Endothelial cell of umbilical vein (primary cell): Measurements from ENCODE around the gene PAX5. TPM values are rescaled to one million over a fixed set of nuclear protein-coding genes. Genes with fewer than 3 reads are reported as not detected.

Source experiments
- BruUV-seq: library from RNA; stranded (reverse); fragments of 400-500 nt; replicated peaks from 2 replicates; lab custom pipeline; 2021; lab: Mats Ljungman, UMichigan
- CTCF ChIA-PET: fragments of 300-600, 350-600 bp; sonication (Branson Sonifier 250); formaldehyde crosslinking; loops from one replicate; lab custom pipeline; 2021; ENCODE audit warnings: antibody characterized with exemption, inconsistent platforms; lab: Charles Lee
- POLR2A ChIA-PET: fragments of 300-600, 350-600 bp; sonication (Branson Sonifier 250); formaldehyde crosslinking; loops from one replicate; lab custom pipeline; 2021; ENCODE audit warnings: antibody characterized with exemption, inconsistent platforms; lab: Charles Lee
- DNase-seq: peaks from one replicate; pipeline ENCODE4 v3.0.0-alpha.2; 2011; ENCODE audit warnings: low read depth, low spot score
- FAIRE-seq: peaks from 2 replicates; lab custom pipeline; 2011; peaks lifted over from hg19 to GRCh38; lab: Jason Lieb, UNC
- H2AFZ ChIP-seq: 2 replicates; pipeline ENCODE4 v1.6.0; 2012; ENCODE audit warnings: low read depth, low read length, control low read depth, inconsistent platforms
- H3K27ac ChIP-seq: 2 replicates; pipeline ENCODE4 v1.5.1; 2011; ENCODE audit warnings: low read depth, mild to moderate bottlenecking, control low read depth, low read length, moderate library complexity; ENCODE audit not compliant: insufficient read depth
- H3K27me3 ChIP-seq, 2 experiments: 2 replicates each; pipeline versions ENCODE4 v1.6.0 to v1.6.1; 2011; ENCODE audit warnings: low read length in 2 of 2, mixed read lengths in 1 of 2; ENCODE audit not compliant: control insufficient read depth in 2 of 2, insufficient read depth in 2 of 2
- H3K36me3 ChIP-seq, 2 experiments: 2 replicates in 1 of 2; 3 replicates in 1 of 2; pipeline ENCODE4 v1.5.1; 2011; ENCODE audit warnings: low read length in 2 of 2, mild to moderate bottlenecking in 1 of 2, moderate library complexity in 1 of 2; ENCODE audit not compliant: control insufficient read depth in 2 of 2, insufficient read depth in 2 of 2; ENCODE audit errors: extremely low read depth in 1 of 2
- H3K4me1 ChIP-seq: 3 replicates; pipeline ENCODE4 v1.5.1; 2011; ENCODE audit warnings: mild to moderate bottlenecking, low read length; ENCODE audit not compliant: control insufficient read depth, insufficient read depth; ENCODE audit errors: extremely low read depth
- H3K4me2 ChIP-seq: 2 replicates; pipeline ENCODE4 v1.6.1; 2011; ENCODE audit warnings: low read length, control low read depth, mixed read lengths; ENCODE audit not compliant: insufficient read depth
- H3K4me3 ChIP-seq, 3 experiments: fragments of 200-600 bp in 1 of 3; sonication (generic), shearing (Covaris generic) in 1 of 3; replicated peaks in 1 of 3; 2 replicates each; pipeline ENCODE4 v1.5.1; 2011 to 2016; ENCODE audit warnings: control low read depth in 3 of 3, low read length in 3 of 3, mild to moderate bottlenecking in 2 of 3, inconsistent platforms in 1 of 3, low read depth in 1 of 3, moderate library complexity in 1 of 3; ENCODE audit not compliant: insufficient read depth in 1 of 3
- H3K79me2 ChIP-seq: 2 replicates; pipeline ENCODE4 v1.6.0; 2012; ENCODE audit warnings: low read length, inconsistent platforms; ENCODE audit not compliant: control insufficient read depth, insufficient read depth
- H3K9ac ChIP-seq: replicated peaks from 2 replicates; pipeline ENCODE3; 2011; ENCODE audit warnings: low read length, control low read depth; ENCODE audit not compliant: insufficient read depth; ENCODE audit errors: extremely low read depth
- H3K9me1 ChIP-seq: replicated peaks from 3 replicates; pipeline ENCODE4 v1.6.0; 2011; ENCODE audit warnings: mild to moderate bottlenecking, low read length; ENCODE audit not compliant: control insufficient read depth, insufficient read depth; ENCODE audit errors: extremely low read depth
- H3K9me3 ChIP-seq: replicated peaks from 2 replicates; pipeline ENCODE4 v1.5.1; 2012; ENCODE audit warnings: low read length, inconsistent platforms; ENCODE audit not compliant: control insufficient read depth, insufficient read depth
- H4K20me1 ChIP-seq: replicated peaks from 2 replicates; pipeline ENCODE3; 2011; ENCODE audit warnings: mild to moderate bottlenecking, low read length; ENCODE audit not compliant: control insufficient read depth, insufficient read depth; ENCODE audit errors: extremely low read depth
- EZH2 ChIP-seq: IDR thresholded peaks from 2 replicates; pipeline ENCODE4 v1.6.1; 2012; ENCODE audit warnings: borderline replicate concordance, low read depth, mild to moderate bottlenecking, moderate library complexity, low read length, inconsistent platforms; ENCODE audit not compliant: severe bottlenecking
- FOS ChIP-seq: IDR thresholded peaks from 2 replicates; pipeline ENCODE4 v1.6.1; 2011; ENCODE audit warnings: mild to moderate bottlenecking, low read length, moderate library complexity, borderline replicate concordance; ENCODE audit not compliant: insufficient read depth
- GATA2 ChIP-seq: IDR thresholded peaks from 2 replicates; pipeline ENCODE4 v1.7.0; 2011; ENCODE audit warnings: low read depth, mild to moderate bottlenecking, moderate library complexity, mixed read lengths, low read length; ENCODE audit not compliant: insufficient read length, insufficient read depth
- JUN ChIP-seq: IDR thresholded peaks from 2 replicates; pipeline ENCODE4 v1.6.1; 2011; ENCODE audit warnings: borderline replicate concordance, low read depth; ENCODE audit not compliant: insufficient read length, insufficient read depth
- MAX ChIP-seq: IDR thresholded peaks from 2 replicates; pipeline ENCODE4 v1.6.1; 2011; ENCODE audit not compliant: insufficient read depth, insufficient read length
- MYC ChIP-seq: IDR thresholded peaks from one replicate; pipeline ENCODE4 v1.6.1; 2011; ENCODE audit warnings: mild to moderate bottlenecking, low read depth, low read length
- POLR2A ChIP-seq: IDR thresholded peaks from 2 replicates; pipeline ENCODE4 v1.6.1; 2012; ENCODE audit warnings: low read depth, mild to moderate bottlenecking, control low read depth, low read length
- POLR2AphosphoS5 ChIP-seq: IDR thresholded peaks from 2 replicates; pipeline ENCODE4 v1.6.1; 2012; ENCODE audit warnings: low read depth, mild to moderate bottlenecking, control low read depth, low read length, moderate library complexity; ENCODE audit not compliant: insufficient read depth
- dilution Hi-C: fragments of 300-500 bp; cut with MboI; formaldehyde crosslinking; loops from one replicate; pipeline ENCODE4 v1.15.0; 2019; ENCODE audit warnings: low sequenced_read_pairs; ENCODE audit not compliant: extremely low pct_ligation_motif_present
- intact Hi-C: fragments of 100-400 bp; cut with micrococcal nuclease; formaldehyde crosslinking; loops from one replicate; pipeline ENCODE4 v1.10.0; 2022
- polyA plus RNA-seq, 4 experiments: library from polyadenylated mRNA; depleted of rRNA in 3 of 4; stranded (reverse) in 3 of 4; unstranded in 1 of 4; fragments of >200 nt; gene quantifications; 2 replicates each; pipeline versions ENCODE4 v1.2.1 to v1.2.3, GENCODE V29; 2011 to 2012; ENCODE audit warnings: missing spikeins in 1 of 4
- total RNA-seq: library from RNA; stranded (reverse); gene quantifications from 2 replicates; pipeline ENCODE4 v1.2.3, GENCODE V29; 2021
- TF ChIP-seq, protein P1 (sequence below), 2 donors: IDR thresholded peaks; 1 replicate in 1 of 2; 2 replicates in 1 of 2; pipeline ENCODE4 v1.5.1; 2011; ENCODE audit warnings: low read length in 2 of 2, mild to moderate bottlenecking in 2 of 2, moderate library complexity in 2 of 2, control low read depth in 1 of 2, inconsistent platforms in 1 of 2, low read depth in 1 of 2; ENCODE audit not compliant: insufficient read depth in 1 of 2; ENCODE audit errors: extremely low read depth in 1 of 2

PAX5 gene
- total and polyA plus RNA-seq, 2 donors (not counting 3 experiments of a cell fraction or from before 2014, with no cell fraction given): not detected

DNA sequence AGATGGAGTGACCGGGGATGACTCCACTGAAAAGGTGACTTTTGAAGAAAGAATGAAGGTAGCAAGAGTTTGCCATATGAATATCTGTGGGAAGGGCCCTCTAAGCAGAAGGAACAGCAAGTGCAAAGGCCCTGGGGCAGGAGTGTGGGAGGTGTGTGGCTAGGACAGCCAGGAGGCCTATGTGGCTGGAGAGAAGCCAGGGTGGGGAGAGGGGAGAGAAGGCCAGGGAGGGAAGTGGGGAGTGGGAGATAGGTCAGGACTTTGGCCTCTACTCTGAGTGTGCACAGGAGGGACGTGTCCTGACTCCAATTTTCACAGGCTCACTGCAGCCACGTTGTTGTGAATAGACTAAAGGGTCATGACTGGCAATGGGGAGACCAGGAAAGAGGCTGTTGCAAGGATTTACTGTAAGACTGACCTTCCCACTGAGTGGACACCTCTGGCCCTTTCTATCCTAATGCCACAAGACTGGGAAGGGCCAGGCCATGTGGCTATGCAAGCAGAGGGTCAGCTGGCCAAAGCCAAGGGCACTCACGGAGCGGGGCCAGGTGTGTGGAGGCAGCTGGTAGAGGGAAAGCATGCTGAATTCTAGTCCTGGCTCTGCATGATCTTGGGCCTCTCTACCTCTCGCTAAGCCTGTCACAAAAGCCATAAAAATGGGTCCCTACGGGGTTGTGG is 172.4 kb downstream of the PAX5 start:
- intact Hi-C loops: loop anchor here (1.0 to 10.0 kb wide), 2 partner anchors 130 to 227 kb away; no protein-coding TSS in a partner anchor
- Histone ChIP-seq H3K9ac (no peak overlapping the region), H3K27ac (no peak overlapping the region), H4K20me1 (no peaks in the 10 kb centered on the region), H3K4me2 (no peak overlapping the region), H3K27me3 (peaks cover 26 to 39% of the 10 kb centered on the region in 2 experiments), H3K9me3 (no peaks in the 10 kb centered on the region), H3K9me1 (no peaks in the 10 kb centered on the region), H3K79me2 (no peaks in the 10 kb centered on the region), H2AFZ (no peak overlapping the region), H3K36me3 (no peaks in the 10 kb centered on the region), H3K4me3 (no peak overlapping the region), H3K4me1 (no peaks in the 10 kb centered on the region)
- dilution Hi-C loops: no loop called here
- POLR2A ChIA-PET: no interaction called here
- TF ChIP-seq JUN (no peak), EZH2 (no peak), MYC (no peak), GATA2 (no peak)
- no peak for DNase-seq
- no peak for FAIRE-seq
- no TSS peak for BruUV-seq
- CTCF ChIA-PET: interaction anchor here (1.4 to 7.1 kb wide), 2 partner anchors 13 to 224 kb away, joined by 5 to 52 read pairs; no protein-coding TSS in a partner anchor

DNA sequence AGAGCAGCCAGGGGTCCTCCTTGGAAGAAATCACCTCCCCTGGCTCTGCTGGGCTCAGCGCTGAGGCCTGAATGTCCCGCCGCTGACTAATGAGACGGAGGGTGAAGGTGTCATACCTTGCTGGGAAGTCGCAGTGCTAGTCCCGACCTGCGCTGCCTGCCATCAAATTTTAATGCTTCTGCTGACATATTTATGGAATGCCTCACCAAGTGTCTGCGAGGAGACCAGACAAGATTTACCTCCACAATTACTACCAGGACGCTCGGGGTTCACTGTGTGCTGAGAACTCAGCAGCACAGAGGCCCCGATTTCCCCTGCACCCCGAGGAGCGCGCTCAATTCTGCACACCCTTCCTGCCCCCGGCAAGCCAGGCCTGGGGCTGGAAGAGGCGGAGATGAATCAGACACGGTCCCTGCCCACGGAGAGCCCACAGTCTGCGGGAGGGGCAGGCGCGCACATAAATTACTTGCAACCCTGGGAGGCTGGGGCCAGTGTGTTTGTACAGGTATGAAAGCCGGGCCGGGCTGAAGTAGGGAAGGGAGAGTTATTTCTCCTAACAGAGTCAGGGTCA is 175.2 kb downstream of the PAX5 start:
- dilution Hi-C loops: no loop called here
- CTCF ChIA-PET: no interaction called here
- DNase-seq (no peak), FAIRE-seq (no peak)
- Histone ChIP-seq H3K4me2 (no peak overlapping the region), H3K4me1 (no peaks in the 10 kb centered on the region), H3K9me3 (no peaks in the 10 kb centered on the region), H3K9ac (no peak overlapping the region), H4K20me1 (no peaks in the 10 kb centered on the region), H3K4me3 (no peak overlapping the region), H2AFZ (no peak overlapping the region), H3K36me3 (no peaks in the 10 kb centered on the region), H3K27ac (no peak overlapping the region), H3K79me2 (no peaks in the 10 kb centered on the region), H3K9me1 (no peaks in the 10 kb centered on the region), H3K27me3 (peaks cover 26 to 34% of the 10 kb centered on the region in 2 experiments)
- no peak for TF ChIP-seq GATA2
- no peak for TF ChIP-seq POLR2AphosphoS5
- no peak for TF ChIP-seq EZH2
- TF ChIP-seq POLR2A: no peak
- TF ChIP-seq MAX: no peak
- no peak for TF ChIP-seq MYC
- TF ChIP-seq, protein P1, sequence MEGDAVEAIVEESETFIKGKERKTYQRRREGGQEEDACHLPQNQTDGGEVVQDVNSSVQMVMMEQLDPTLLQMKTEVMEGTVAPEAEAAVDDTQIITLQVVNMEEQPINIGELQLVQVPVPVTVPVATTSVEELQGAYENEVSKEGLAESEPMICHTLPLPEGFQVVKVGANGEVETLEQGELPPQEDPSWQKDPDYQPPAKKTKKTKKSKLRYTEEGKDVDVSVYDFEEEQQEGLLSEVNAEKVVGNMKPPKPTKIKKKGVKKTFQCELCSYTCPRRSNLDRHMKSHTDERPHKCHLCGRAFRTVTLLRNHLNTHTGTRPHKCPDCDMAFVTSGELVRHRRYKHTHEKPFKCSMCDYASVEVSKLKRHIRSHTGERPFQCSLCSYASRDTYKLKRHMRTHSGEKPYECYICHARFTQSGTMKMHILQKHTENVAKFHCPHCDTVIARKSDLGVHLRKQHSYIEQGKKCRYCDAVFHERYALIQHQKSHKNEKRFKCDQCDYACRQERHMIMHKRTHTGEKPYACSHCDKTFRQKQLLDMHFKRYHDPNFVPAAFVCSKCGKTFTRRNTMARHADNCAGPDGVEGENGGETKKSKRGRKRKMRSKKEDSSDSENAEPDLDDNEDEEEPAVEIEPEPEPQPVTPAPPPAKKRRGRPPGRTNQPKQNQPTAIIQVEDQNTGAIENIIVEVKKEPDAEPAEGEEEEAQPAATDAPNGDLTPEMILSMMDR (IDR thresholded peaks at IDR 0.05; ENCODE audit: extremely low read depth in 1 of 2, insufficient read depth in 1 of 2, low read depth in 1 of 2, low read length in 2 of 2): no peak
- TF ChIP-seq JUN: no peak
- TF ChIP-seq FOS: no peak
- POLR2A ChIA-PET: no interaction called here
- no TSS peak for BruUV-seq
- intact Hi-C loops: no loop called here
